Cerebellar cortex (tissue), 1 donor: ENCODE results near the gene TMEM139.
A peak's percentile ranks its signal among the peaks of the same experiment; 100 is the strongest.
"Not testable (repeated sequence)": the region's sequence is repeated elsewhere in the genome, so short reads cannot be mapped to it uniquely, and the experiment has no call there.

Experiments
- DNase-seq: peaks from one replicate; pipeline ENCODE4 v3.0.0-alpha.2; 2015; ENCODE audit warnings: low spot score

Gene TMEM139

GRCh38 chr7:143258831-143259230 lies 25.9 kb upstream of the TMEM139 start:
- DNase-seq: no peak

GRCh38 chr7:143259765-143260164 lies 25.0 kb upstream of the TMEM139 start:
- DNase-seq: no peak

GRCh38 chr7:143261901-143262300 lies 22.9 kb upstream of the TMEM139 start:
- no peak for DNase-seq

GRCh38 chr7:143263266-143264195 lies 21.2 kb upstream of the TMEM139 start, which contains the start of gene GSTK1:
GSTK1 (plus strand) TSS chr7:143263441; CDS start chr7:143263514, 73 bp downstream.
- DNase-seq: peak; percentile 75

GRCh38 chr7:143264196-143264568 lies 20.6 kb upstream of the TMEM139 start:
- DNase-seq: not testable (repeated sequence)

- peak; percentile 28 for DNase-seq
Measured at GRCh38 chr7:143265017-143265693, 19.6 kb upstream of the TMEM139 start.

GRCh38 chr7:143269251-143269650 lies 15.5 kb upstream of the TMEM139 start:
- DNase-seq: no peak

GRCh38 chr7:143271240-143271639 lies 13.5 kb upstream of the TMEM139 start:
- DNase-seq: no peak

GRCh38 chr7:143272871-143273270 lies 11.9 kb upstream of the TMEM139 start:
- no peak for DNase-seq

GRCh38 chr7:143279186-143280098 lies 5.3 kb upstream of the TMEM139 start:
- DNase-seq: no peak

GRCh38 chr7:143280160-143280559 lies 4.6 kb upstream of the TMEM139 start:
- DNase-seq: no peak

- DNase-seq: no peak
Measured at GRCh38 chr7:143280566-143280965, 4.2 kb upstream of the TMEM139 start.

- no peak for DNase-seq
Measured at GRCh38 chr7:143281529-143281928, 3.2 kb upstream of the TMEM139 start.

GRCh38 chr7:143282124-143282523 lies 2.6 kb upstream of the TMEM139 start:
- no peak for DNase-seq

- no peak for DNase-seq
Measured at GRCh38 chr7:143283381-143283780, 1.4 kb upstream of the TMEM139 start.

- no peak for DNase-seq
Measured at GRCh38 chr7:143285470-143285778, 666 bp downstream of the TMEM139 start.

- DNase-seq: no peak
Measured at GRCh38 chr7:143285806-143286521, 1.2 kb downstream of the TMEM139 start.

GRCh38 chr7:143286522-143286890 lies 1.7 kb downstream of the TMEM139 start:
- DNase-seq: no peak

GRCh38 chr7:143287339-143287934 lies 2.7 kb downstream of the TMEM139 start:
- no peak for DNase-seq

- peak; percentile 96 for DNase-seq
Measured at GRCh38 chr7:143287935-143288826, 3.4 kb downstream of the TMEM139 start, which contains the start of gene CASP2. CASP2 (plus strand) TSS chr7:143288351; CDS start chr7:143288456, 105 bp downstream.
